ENCODE results near the gene CLDN5.

DNA sequence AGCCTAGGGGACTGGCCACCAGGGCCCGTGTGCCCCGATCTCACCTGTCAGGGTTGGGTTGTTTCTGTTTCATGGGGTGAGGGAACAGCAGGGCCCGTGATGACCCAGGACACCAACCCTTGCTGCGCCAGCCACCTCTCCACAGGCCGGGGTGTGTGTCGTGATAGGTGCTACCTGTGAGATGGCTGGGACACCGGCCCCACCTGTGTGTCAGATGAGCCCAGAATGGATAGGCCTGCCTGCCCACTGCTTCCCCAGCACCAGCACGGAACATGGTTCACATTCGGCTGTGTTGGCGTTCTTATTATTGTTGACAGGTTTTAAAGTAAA, 7.1 kb downstream of the CLDN5 start:
- TF ChIP-seq, protein P1, sequence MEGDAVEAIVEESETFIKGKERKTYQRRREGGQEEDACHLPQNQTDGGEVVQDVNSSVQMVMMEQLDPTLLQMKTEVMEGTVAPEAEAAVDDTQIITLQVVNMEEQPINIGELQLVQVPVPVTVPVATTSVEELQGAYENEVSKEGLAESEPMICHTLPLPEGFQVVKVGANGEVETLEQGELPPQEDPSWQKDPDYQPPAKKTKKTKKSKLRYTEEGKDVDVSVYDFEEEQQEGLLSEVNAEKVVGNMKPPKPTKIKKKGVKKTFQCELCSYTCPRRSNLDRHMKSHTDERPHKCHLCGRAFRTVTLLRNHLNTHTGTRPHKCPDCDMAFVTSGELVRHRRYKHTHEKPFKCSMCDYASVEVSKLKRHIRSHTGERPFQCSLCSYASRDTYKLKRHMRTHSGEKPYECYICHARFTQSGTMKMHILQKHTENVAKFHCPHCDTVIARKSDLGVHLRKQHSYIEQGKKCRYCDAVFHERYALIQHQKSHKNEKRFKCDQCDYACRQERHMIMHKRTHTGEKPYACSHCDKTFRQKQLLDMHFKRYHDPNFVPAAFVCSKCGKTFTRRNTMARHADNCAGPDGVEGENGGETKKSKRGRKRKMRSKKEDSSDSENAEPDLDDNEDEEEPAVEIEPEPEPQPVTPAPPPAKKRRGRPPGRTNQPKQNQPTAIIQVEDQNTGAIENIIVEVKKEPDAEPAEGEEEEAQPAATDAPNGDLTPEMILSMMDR (conservative IDR thresholded peaks at IDR 0.05; ENCODE audit: low read depth in 2 of 2): no peak
- no peak for TF ChIP-seq POLR2AphosphoS5 (IDR thresholded peaks at IDR 0.05; ENCODE audit: low read depth)
